Thymus (tissue), 11 donors: ENCODE data around the gene IL16. TPM values are rescaled to one million over a fixed set of nuclear protein-coding genes. Genes with fewer than 3 reads are reported as not detected.

Experiments used
- DNase-seq, 9 donors: peaks; one replicate each; pipeline ENCODE4 v3.0.0-alpha.2; 2013; ENCODE audit warnings: low spot score in 9 of 9, low read depth in 6 of 9, missing footprints in 1 of 9
- H3K27ac ChIP-seq, 2 donors: one replicate each; pipeline ENCODE4 v1.5.1; 2013; ENCODE audit warnings: control low read depth in 1 of 2, low read depth in 1 of 2, low read length in 1 of 2, mild to moderate bottlenecking in 1 of 2, moderate library complexity in 1 of 2
- H3K27me3 ChIP-seq, 2 donors: one replicate each; pipeline ENCODE4 v1.5.1; 2013; ENCODE audit warnings: low read length in 1 of 2; ENCODE audit not compliant: control insufficient read depth in 2 of 2, insufficient read depth in 1 of 2
- H3K36me3 ChIP-seq, 2 donors: one replicate each; pipeline ENCODE4 v1.5.1; 2013; ENCODE audit warnings: low read length in 1 of 2, mild to moderate bottlenecking in 1 of 2, moderate library complexity in 1 of 2; ENCODE audit not compliant: control insufficient read depth in 2 of 2, insufficient read depth in 2 of 2
- H3K4me1 ChIP-seq, 2 donors: one replicate each; pipeline ENCODE4 v1.5.1; 2013; ENCODE audit warnings: low read length in 2 of 2; ENCODE audit not compliant: control insufficient read depth in 2 of 2, insufficient read depth in 2 of 2
- H3K4me3 ChIP-seq, 2 donors: one replicate each; pipeline ENCODE4 v1.5.1; 2013; ENCODE audit warnings: low read length in 2 of 2, control low read depth in 1 of 2, mild to moderate bottlenecking in 1 of 2
- H3K9me3 ChIP-seq, 2 donors: one replicate each; pipeline ENCODE4 v1.5.1; 2013; ENCODE audit warnings: low read length in 1 of 2, mild to moderate bottlenecking in 1 of 2; ENCODE audit not compliant: control insufficient read depth in 2 of 2, insufficient read depth in 1 of 2
- WGBS: extraction: QIAGEN DNeasy Blood & Tissue Kit; methylation state at CpG from one replicate; pipeline ENCODE4 v1.1.7; 2013; 5-methylcytosine and 5-hydroxymethylcytosine counted together
- polyA plus RNA-seq: library from polyadenylated mRNA; stranded (reverse); fragments of 200-250 nt; gene quantifications from one replicate; pipeline ENCODE4 v1.2.3, GENCODE V29; 2013
- total RNA-seq: library from RNA; stranded (reverse); fragments of 120-200 nt; gene quantifications from one replicate; pipeline ENCODE4 v1.2.4, GENCODE V29; 2013
- donor health status: healthy.

The IL16 gene
- total and polyA plus RNA-seq, 2 donors: 64.1 to 71.6 TPM

DNA sequence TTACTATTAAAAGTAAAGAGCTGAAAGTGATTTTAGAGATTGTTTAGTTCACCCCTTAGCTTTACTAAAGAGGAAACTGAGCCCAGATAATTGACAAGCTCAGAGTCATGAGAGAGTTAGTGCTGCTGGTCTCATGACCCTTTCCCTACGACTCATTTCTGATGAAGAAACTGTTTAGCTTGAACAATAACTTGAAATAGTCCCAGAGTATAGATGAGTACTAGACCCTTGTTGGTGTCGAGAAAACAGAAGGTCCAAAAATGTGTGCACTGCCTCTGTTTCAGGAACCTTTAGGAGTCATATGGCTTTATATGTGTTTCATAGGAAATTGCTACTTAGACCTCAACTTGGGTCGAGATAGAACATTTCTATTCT, 58.2 kb downstream of the IL16 start:
- H3K27ac ChIP-seq: no peak overlapping the region
- DNase-seq: no peak
- H3K36me3 ChIP-seq: no peaks in the 10 kb centered on the region
- no peaks in the 10 kb centered on the region for H3K27me3 ChIP-seq
- 96% methylated on average over 3 of the region's 3 CpGs for WGBS
- no peak overlapping the region for H3K4me3 ChIP-seq
- H3K9me3 ChIP-seq: no peaks in the 10 kb centered on the region
- no peaks in the 10 kb centered on the region for H3K4me1 ChIP-seq

DNA sequence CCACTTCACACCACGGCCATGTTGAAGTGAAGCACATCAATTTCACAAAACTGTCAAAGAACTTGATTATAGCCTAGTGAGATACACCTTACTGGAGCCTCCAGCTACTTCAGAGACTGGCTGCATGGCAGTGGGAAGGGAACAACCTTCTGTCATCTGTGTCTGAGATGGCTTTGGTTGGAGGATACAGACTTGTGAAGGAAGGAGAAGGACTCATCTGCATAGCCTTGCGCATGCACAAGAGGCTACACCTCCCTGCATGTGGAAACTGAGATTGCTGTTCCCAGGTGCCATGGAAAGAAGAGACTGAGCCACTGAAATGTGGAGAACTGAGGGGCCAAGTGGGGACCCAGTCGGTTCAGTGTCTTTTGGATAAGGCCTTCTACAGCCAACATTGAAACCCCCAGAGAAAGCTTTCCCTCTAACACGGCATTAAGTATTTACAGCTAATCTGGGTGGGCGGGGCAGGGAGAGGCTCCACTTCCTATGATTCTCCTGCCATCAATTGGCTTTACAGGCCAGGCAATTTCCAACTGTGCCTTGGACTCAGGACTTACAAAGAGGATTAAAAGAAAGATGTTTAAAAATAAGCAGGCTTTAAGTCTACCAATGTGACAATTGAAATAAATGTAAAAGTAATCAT, 58.8 kb downstream of the IL16 start:
- Histone ChIP-seq H3K27me3 (no peaks in the 10 kb centered on the region), H3K9me3 (no peaks in the 10 kb centered on the region), H3K4me3 (no peak overlapping the region), H3K27ac (no peak overlapping the region), H3K4me1 (no peaks in the 10 kb centered on the region), H3K36me3 (no peaks in the 10 kb centered on the region)
- no peak for DNase-seq
- whole genome bisulfite sequencing: 97% methylated on average over 5 of the region's 5 CpGs

DNA sequence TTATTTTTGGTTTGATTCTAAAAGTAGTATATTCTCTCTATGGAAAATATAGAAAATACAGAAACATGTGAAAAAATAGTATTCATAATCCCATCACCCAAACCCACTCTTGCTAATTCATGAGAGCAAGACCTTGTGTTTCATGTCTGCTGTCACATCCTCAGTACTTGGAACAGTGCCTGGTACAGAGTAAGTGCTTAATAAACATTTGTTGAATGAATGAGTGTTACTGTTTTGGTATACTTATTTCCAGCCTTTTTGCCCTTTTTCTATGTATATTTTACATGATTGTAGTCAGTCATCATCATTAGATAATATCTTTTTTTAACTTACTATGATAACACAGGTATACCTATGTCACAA, 59.3 kb downstream of the IL16 start:
- Histone ChIP-seq H3K4me3 (no peak overlapping the region), H3K36me3 (no peaks in the 10 kb centered on the region), H3K27ac (no peak overlapping the region), H3K9me3 (no peaks in the 10 kb centered on the region), H3K27me3 (no peaks in the 10 kb centered on the region), H3K4me1 (no peaks in the 10 kb centered on the region)
- no peak for DNase-seq

DNA sequence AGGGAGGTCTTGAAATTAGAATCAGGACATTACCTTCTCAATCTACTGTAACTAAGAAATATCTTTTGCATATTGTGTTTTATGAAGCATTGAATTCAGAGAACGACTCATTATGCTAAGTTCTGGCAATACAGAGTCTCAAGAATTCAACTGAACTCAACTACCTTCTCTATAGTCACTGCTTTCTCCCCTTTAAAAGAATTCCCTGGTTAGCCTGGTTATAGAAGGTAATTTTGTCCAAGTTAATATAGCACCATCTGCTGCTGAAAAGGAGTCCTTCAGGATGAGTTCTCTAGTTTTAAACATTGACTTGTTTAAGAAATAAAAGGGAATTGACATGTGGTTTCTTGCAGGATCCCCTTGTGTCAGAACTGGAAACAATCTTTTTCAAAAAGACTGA, 60.2 kb downstream of the IL16 start:
- Histone ChIP-seq H3K9me3 (no peaks in the 10 kb centered on the region), H3K4me1 (no peaks in the 10 kb centered on the region), H3K27ac (no peak overlapping the region), H3K27me3 (peaks cover 0 to 2% of the 10 kb centered on the region in 2 donors), H3K36me3 (no peaks in the 10 kb centered on the region), H3K4me3 (no peak overlapping the region)
- WGBS: 63% methylated on average over 1 of the region's 1 CpG
- no peak for DNase-seq

DNA sequence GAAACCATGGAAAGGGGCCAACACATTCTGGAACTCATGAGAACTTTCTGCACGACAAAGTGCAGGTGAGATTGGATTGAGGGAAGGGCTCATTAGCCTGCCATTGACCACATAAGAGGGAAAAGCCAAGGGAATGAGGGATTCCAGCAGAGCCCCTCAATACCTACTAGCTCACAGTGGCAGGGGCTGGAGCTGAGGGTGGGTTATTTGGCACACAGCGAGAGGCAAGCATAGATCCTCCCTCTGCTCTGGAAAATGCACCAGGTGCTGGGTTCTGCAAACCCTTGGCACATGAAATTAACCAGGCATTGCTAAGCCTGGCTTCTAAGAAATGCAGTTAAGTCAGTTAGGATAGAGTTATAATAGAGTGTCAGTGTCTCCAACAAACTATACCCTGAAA, 60.8 kb downstream of the IL16 start:
- no peaks in the 10 kb centered on the region for H3K4me1 ChIP-seq
- H3K36me3 ChIP-seq: no peaks in the 10 kb centered on the region
- no peak overlapping the region for H3K27ac ChIP-seq
- H3K4me3 ChIP-seq: no peak overlapping the region
- H3K9me3 ChIP-seq: no peaks in the 10 kb centered on the region
- peaks cover 0 to 2% of the 10 kb centered on the region in 2 donors for H3K27me3 ChIP-seq
- WGBS: 53% methylated on average over 2 of the region's 2 CpGs
- DNase-seq: no peak

DNA sequence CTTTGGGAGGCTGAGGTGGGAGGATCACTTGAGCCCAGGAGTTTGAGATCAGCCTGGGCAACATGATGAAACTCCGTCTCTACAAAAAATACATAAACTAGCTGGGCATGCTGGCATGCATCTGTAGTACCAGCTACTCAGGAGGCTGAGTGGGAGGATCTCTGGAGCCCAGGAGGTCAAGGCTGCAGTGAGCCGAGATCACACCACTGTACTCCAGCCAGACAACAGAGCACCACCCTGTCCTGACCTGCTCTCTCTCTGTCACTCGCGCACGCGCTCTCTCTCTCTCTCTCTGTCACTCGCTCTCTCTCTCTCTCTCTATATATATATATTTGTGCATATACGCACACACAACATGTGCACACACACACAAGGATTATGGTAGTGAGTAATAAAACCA, 61.8 kb downstream of the IL16 start:
- no peak for DNase-seq
- Histone ChIP-seq H3K36me3 (no peaks in the 10 kb centered on the region), H3K27ac (no peak overlapping the region), H3K4me1 (no peaks in the 10 kb centered on the region), H3K4me3 (no peak overlapping the region), H3K27me3 (peaks cover 0 to 2% of the 10 kb centered on the region in 2 donors), H3K9me3 (no peaks in the 10 kb centered on the region)
- WGBS: 95% methylated on average over 8 of the region's 8 CpGs

DNA sequence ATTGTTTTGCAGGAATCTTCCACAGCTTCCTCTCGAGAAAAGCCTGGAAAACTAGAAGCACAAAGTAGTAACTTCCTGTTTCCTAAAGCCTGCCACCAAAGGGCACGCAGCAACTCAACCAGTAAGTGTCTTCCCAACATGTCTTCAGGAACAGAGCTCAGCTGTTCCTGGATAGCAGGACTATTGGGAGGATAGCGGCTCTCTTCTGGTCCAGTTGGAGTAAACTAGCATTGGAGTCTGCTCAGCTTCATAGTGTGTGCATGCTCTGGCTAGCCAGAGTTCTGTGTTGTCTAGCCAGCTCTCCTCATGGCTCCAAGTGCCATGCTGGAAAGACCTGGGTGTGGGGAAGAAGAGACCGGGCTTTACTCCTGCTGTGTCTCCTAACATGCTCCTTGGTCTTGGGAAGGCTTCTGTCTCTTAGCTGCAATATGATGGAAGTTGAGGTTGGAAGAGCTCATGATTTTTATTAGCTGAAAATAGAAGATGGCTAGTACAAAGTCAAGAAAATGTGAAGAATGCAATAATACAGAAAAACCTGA, 63.1 kb downstream of the IL16 start:
- Histone ChIP-seq H3K9me3 (no peaks in the 10 kb centered on the region), H3K4me1 (no peaks in the 10 kb centered on the region), H3K27ac (no peak overlapping the region), H3K36me3 (no peaks in the 10 kb centered on the region), H3K27me3 (peaks cover 0 to 2% of the 10 kb centered on the region in 2 donors), H3K4me3 (no peak overlapping the region)
- 96% methylated on average over 4 of the region's 4 CpGs for WGBS
- no peak for DNase-seq

DNA sequence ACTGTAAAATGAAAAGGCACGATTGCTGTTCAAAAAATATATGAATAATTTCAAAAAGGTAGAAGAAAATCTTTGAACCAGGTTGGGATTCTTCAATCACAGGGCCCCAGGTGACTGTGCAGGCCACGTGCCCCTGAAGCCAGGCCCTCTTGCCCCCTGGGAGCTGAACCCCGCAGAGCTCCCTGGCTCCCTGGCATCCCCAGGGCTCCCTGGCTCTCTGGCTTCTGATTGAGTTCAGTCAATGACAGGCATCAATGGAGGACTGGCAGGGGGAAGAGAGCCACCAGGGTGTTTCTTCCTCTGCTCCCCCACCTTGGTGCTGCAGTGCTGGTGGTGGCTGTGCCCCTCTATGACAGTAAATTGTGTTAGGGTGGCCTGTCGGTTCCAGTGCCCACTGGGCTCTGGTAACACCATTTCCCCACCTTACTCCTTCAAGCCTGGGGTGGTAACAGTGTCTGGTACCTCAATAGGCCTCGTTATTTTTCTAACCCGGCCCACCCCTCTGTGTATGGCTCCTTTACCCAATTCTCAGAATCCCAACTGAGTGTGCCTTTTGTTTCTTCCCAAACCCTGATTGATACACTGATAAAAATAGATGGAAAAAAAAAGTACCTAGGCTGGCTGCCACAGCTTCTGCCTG, 64.6 kb downstream of the IL16 start:
- H3K27ac ChIP-seq: no peak overlapping the region
- no peak for DNase-seq
- no peak overlapping the region for H3K4me3 ChIP-seq
- H3K27me3 ChIP-seq: peaks cover 0 to 2% of the 10 kb centered on the region in 2 donors
- no peaks in the 10 kb centered on the region for H3K9me3 ChIP-seq
- peaks cover 8 to 14% of the 10 kb centered on the region in 2 donors for H3K4me1 ChIP-seq
- H3K36me3 ChIP-seq: no peaks in the 10 kb centered on the region
- 78% methylated on average over 6 of the region's 6 CpGs for WGBS

DNA sequence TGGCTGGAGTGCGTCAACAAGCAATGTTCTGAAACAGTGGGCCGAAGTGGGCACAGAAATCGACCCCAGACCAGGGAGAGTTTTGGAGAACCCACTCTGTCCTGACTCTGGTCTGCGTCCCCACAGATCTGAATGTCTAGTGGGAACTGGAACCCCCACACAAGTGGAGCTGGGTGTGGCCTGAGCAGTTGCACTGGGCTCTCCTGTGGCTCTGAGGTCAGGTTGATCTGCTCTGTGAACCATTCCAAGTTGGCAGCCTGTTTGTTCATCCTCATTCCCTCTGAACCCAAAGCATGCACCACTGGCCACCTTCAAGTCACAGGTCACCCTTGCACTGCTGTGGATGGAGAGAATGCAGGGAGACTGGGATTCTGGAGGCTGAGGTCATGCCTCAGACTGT, 66.8 kb downstream of the IL16 start:
- Histone ChIP-seq H3K27ac (no peak overlapping the region), H3K4me3 (no peak overlapping the region), H3K4me1 (peaks cover 8 to 18% of the 10 kb centered on the region in 2 donors), H3K36me3 (no peaks in the 10 kb centered on the region), H3K9me3 (no peaks in the 10 kb centered on the region), H3K27me3 (peaks cover 0 to 2% of the 10 kb centered on the region in 2 donors)
- DNase-seq: no peak
- WGBS: 99% methylated on average over 4 of the region's 4 CpGs
